Vagina (tissue), 2 donors: Measurements from ENCODE around the gene GPR37L1.

Experiments
- CTCF ChIP-seq, 3 experiments: fragments of 450-650 bp in 2 of 3; fragments of 200-600 bp in 1 of 3; sonication (generic) in 1 of 3; IDR thresholded peaks; one replicate each; pipeline ENCODE4 v1.5.1; 2017 to 2019; ENCODE audit warnings: antibody characterized with exemption in 3 of 3, mild to moderate bottlenecking in 2 of 3, moderate library complexity in 2 of 3
- POLR2AphosphoS5 ChIP-seq, 2 donors: sonication (generic); formaldehyde crosslinking; IDR thresholded peaks; one replicate each; pipeline ENCODE4 v1.9.0; 2017; ENCODE audit warnings: antibody characterized with exemption in 2 of 2, mild to moderate bottlenecking in 2 of 2, low read depth in 1 of 2; ENCODE audit not compliant: insufficient read depth in 1 of 2

DNA sequence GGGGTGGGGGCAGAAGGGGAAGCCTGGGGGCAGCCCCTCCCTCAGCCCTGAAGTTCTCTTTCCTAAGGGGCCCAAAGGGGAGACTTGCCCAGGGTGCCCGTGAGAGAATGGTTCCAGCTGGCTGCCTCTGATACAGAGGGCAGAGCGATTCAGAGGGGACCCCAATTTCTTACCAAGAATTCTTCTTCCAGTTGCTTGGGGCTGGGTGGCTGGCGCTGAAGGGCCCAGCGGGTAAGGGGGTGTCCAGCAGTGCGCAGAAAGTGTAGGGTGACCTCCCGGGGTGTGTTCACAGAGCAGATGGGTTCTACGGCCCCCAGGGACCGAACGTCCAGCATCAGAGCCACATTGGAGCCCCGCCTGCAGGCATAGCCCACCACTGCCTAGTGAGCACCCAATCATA is 35.2 kb downstream of the GPR37L1 start:
- no peak for TF ChIP-seq CTCF (IDR thresholded peaks at IDR 0.05)
- no peak for TF ChIP-seq POLR2AphosphoS5 (IDR thresholded peaks at IDR 0.05; ENCODE audit: insufficient read depth in 1 of 2, low read depth in 1 of 2)
